Kidney capillary endothelial cell (primary cell): ENCODE data around the gene SORBS2.

Experiments
- DNase-seq: peaks from one replicate; pipeline ENCODE4 v3.0.0-alpha.2; 2018; ENCODE audit warnings: low spot score

The SORBS2 gene

GRCh38 chr4:185560316-185560715 lies 251.7 kb downstream of the SORBS2 start:
- no peak for DNase-seq

DNA sequence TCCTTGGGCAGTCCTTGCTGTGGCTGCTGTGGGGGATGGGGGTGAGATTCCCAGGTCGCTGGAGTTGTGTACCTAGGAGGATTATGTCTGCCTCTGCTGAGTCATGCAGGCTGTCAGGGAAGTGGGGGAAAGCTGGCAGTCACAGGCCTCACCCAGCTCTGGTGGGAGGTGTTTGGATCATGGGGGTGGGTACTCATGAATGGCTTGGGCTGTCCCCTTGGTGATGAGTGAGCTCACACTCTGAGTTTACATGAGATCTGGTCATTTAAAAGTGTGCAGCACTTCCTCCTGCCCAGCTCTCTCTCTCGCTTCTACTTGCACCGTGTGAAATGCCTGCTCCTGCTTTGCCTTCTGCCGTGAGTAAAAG lies 252.1 kb downstream of the SORBS2 start:
- peak; percentile 69 for DNase-seq

DNA sequence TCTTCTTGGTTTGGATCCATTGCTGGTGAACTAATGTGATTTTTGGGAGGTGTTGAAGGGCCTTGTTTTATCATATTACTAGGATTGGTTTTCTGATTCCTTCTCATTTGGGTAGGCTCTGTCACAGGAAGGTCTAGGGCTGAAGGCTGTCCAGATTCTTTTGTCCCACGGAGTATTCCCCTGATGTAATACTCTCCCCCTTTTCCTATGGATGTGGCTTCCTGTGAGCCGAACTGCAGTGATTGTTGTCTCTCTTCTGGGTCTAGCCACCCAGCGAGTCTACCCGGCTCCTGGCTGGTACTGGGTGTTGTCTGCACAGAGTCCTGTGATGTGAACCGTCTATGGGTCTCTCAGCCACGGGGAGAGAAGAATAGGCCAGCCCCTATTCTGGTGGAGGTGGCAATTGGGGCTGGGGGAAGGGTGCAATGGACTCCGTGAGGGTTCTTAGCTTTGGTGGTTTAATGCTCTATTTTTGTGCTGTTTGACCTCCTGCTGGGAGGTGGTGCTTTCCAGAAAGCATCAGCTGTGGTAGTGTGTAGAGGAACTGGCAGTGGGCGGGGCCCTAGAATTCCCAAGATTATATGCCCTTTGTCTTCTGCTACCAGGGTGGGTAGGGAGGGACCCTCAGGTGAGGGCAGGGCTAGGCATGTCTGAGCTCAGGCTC lies 252.6 kb downstream of the SORBS2 start:
- peak; percentile 21 for DNase-seq

DNA sequence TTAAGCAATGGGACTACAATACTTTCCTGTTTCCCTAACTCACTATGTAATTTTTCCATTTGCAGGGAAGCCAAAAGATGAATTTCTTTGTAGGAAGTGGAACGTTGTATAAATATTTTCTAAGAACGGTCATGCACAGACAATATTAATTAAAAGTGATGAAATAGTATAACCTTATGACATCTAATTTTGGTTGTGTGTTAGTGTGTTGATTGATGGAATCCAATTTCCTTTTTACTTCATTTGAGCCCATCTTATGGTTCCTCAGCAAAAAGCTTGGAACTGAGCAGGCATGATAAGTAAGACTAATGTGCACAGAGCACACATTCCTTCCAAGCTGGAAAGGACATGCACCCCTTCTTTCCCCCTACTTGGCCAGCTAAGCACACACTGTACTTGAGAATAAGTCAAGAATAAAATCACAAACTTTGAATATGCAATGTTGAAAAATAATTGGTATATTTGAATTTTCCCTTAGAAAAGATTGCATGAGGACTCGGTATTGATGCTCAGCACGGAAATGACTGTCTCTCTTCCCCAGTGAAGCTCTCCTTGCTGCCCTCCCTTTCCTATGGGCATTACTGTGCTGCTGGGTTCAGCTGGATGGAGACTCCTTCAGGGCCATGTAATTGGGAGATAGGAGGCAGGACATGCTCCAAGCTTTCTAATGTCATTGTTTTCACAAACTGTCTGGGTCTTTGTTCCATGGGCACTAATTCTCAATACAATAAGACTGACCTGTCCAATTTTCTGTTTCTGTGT lies 257.4 kb downstream of the SORBS2 start:
- no peak for DNase-seq

DNA sequence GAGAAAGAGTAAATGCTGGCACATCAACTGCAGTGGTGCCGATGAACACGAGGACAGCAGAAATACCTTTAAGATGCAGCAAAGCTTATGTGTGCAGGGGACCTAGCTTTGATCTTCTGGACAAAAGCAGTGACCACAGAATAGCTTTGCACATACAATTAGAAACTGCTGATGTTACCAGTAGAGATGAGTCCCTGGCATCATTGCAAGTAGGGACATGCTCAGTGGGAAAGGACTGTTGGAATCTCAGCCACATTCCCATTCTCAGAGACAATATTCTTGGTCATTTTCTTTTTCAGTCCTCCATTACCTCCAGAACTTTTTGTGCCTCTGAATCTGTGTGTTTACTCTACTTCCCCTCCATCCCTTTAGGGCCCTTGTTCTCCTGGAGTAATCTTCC lies 259.7 kb downstream of the SORBS2 start:
- no peak for DNase-seq

DNA sequence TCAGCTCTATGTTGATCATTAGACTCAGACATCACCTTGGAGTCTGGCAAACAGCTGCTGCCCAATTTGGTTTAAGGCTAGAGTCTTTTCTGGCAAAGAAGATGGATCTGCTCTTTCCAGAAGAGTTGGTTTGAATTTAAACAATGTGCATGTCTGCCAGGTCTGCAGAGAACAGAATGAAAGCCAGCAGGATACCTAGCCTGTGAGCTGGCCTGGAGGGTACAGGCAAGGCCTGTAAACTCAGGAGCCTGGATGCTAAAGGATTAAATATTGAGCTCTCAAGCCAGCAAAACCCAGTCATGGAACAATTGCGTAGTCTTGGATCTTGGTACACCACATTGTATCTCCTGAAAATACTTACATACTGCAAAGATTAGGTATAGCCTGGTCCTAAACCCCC lies 261.1 kb downstream of the SORBS2 start:
- DNase-seq, result no peak

- DNase-seq, result no peak
Measured at GRCh38 chr4:185549095-185549639, 262.8 kb downstream of the SORBS2 start.

- no peak for DNase-seq
Measured at GRCh38 chr4:185548587-185548986, 263.4 kb downstream of the SORBS2 start.

GRCh38 chr4:185546335-185546734 lies 265.7 kb downstream of the SORBS2 start:
- no peak for DNase-seq

GRCh38 chr4:185542626-185543315 lies 269.2 kb downstream of the SORBS2 start:
- DNase-seq, result no peak

DNA sequence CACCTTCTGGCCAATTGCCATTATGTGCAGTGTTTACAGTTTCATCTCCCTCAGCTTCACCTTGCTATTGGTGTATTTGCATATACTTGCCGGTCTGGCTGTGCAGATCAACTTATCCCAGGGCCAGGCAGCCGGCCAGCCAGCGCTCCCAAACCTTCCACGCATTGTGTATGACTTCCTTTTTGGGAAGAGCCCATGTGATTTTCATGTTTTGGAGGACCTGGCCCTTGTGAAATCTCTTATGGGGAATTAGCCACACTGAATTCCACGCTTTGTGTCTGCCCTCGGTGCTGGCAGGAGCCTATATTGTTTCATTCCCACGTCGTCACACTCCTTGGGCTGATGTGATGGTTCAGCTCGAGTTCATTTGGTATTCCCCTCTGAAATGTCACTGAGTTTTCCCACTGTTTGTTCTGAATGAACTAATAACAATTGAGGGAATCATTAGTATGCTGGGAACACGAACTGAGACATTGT lies 270.7 kb downstream of the SORBS2 start:
- no peak for DNase-seq

DNA sequence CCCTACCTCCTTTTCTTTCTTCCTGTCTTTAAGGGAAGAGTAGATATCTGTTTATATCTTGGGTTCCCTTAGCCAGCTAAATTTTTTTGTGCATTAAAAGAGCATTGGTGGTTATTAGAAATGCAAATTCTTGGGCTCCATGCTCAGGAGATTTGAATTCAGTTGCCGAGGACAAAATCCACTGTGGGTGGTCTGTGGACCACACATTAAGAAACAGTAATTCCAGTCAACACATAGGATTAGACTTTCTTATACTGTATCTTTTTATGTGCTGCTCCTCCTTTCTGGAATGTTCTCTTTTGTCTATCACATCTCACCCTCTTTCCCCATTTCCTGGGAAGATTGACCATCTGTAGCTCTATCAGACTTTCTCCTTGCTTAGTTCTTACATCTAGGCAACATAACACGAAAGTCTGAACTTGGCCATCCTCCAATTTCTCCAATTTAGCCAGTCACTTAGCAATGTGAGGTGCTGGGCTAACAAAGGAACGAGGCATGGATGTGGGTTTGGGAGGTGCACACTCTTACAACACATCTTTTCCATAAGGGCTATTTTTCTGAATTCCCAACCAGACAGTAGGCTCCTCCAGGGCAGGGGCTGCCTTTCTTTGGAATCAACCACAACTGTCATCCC lies 271.4 kb downstream of the SORBS2 start:
- no peak for DNase-seq

- DNase-seq, result no peak
Measured at GRCh38 chr4:185540040-185540439, 272.0 kb downstream of the SORBS2 start.

DNA sequence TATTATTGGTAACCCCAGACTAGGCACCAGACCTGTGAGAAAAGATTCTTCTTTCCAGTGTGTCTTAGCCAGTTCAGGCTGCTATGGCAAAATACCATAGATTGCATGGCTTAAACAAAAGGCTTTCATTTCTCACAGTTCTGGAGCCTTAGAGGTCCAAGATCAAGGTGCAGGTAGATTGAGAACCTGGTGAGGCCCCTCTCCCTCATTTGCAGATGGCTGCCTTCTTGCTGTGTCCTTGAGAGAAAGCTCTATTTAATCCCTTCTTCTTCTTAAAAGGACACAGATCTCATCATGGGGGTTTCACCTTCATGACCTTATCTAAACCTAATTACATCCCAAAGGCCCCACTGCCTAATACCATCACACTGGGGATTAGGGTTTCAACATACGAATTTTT lies 273.2 kb downstream of the SORBS2 start:
- DNase-seq, result no peak

- no peak for DNase-seq
Measured at GRCh38 chr4:185536411-185536709, 275.6 kb downstream of the SORBS2 start.

GRCh38 chr4:185535612-185536410 lies 276.2 kb downstream of the SORBS2 start:
- DNase-seq, result no peak
